HCT116 (cell line): ENCODE measurements around the gene ISYNA1. TPM values are rescaled to one million over a fixed set of nuclear protein-coding genes. Genes with fewer than 3 reads are reported as not detected.

Experiments
- ATAC-seq: fragments of 200-7000 bp; cut with Tn5 transposase; 2 replicates; pipeline ENCODE4 v1.9.1; 2020; ENCODE audit warnings: mild to moderate bottlenecking, moderate library complexity
- BruUV-seq: library from RNA; stranded (reverse); fragments of 400-500 nt; replicated peaks from 2 replicates; lab custom pipeline; 2021; lab: Mats Ljungman, UMichigan
- CTCF ChIA-PET: fragments of 300-600 bp; sonication (Branson Sonifier 250); formaldehyde crosslinking; loops from one replicate; lab custom pipeline; 2021; ENCODE audit warnings: antibody characterized with exemption; lab: Charles Lee
- POLR2A ChIA-PET: fragments of 300-600, 350-600 bp; sonication (Branson Sonifier 250); formaldehyde crosslinking; loops from one replicate; lab custom pipeline; 2021; ENCODE audit warnings: antibody characterized with exemption; lab: Charles Lee
- RAD21 ChIA-PET, 2 experiments: fragments of 300-600 bp; sonication (Branson Sonifier 250); formaldehyde crosslinking; loops; one replicate each; lab custom pipeline; 2023; ENCODE audit warnings: low total read pairs in 2 of 2; ENCODE audit not compliant: uncharacterized antibody in 2 of 2, unreplicated experiment in 2 of 2, low non-redundant PET in 1 of 2; lab: Charles Lee
- DNase-seq: peaks from one replicate; pipeline ENCODE4 v3.0.0-alpha.2; 2010; ENCODE audit warnings: low read depth, low spot score
- H2AFZ ChIP-seq: fragments of 200-600 bp; shearing (Covaris generic), sonication (generic); 2 replicates; pipeline ENCODE4 v1.6.1; 2017; ENCODE audit warnings: low read depth, mixed run types, mixed read lengths, antibody characterized with exemption, low read length; ENCODE audit not compliant: poor library complexity, severe bottlenecking
- H3K27ac ChIP-seq: 2 replicates; pipeline ENCODE4 v1.5.1; 2012; ENCODE audit warnings: low read depth, low read length
- H3K27me3 ChIP-seq: fragments of 200-600 bp; sonication (generic); 2 replicates; pipeline ENCODE4 v1.6.1; 2016; ENCODE audit warnings: mixed run types, low read length, mixed read lengths; ENCODE audit not compliant: insufficient read depth
- H3K36me3 ChIP-seq, 2 experiments: fragments of 200-500 bp in 1 of 2; fragments of 200-600 bp in 1 of 2; sonication (Bioruptor generic) in 1 of 2; sonication (generic) in 1 of 2; 2 replicates each; pipeline versions ENCODE4 v1.5.1 to v1.6.1; 2014 to 2016; ENCODE audit warnings: low read length in 2 of 2, inconsistent platforms in 1 of 2, mixed read lengths in 1 of 2, mixed run types in 1 of 2; ENCODE audit not compliant: insufficient read depth in 2 of 2, control insufficient read depth in 1 of 2
- H3K4me1 ChIP-seq, 2 experiments: fragments of 200-600 bp in 1 of 2; sonication (generic) in 1 of 2; 2 replicates each; pipeline versions ENCODE4 v1.5.1 to v1.6.1; 2012 to 2017; ENCODE audit warnings: low read length in 2 of 2, inconsistent platforms in 1 of 2, mild to moderate bottlenecking in 1 of 2, mixed read lengths in 1 of 2, mixed run types in 1 of 2, moderate library complexity in 1 of 2; ENCODE audit not compliant: insufficient read depth in 2 of 2, control insufficient read depth in 1 of 2
- H3K4me2 ChIP-seq: fragments of 200-600 bp; sonication (generic); 2 replicates; pipeline ENCODE4 v1.6.1; 2017; ENCODE audit warnings: mixed run types, low read length, mixed read lengths
- H3K4me3 ChIP-seq, 2 experiments: fragments of 200-600 bp in 1 of 2; sonication (generic) in 1 of 2; replicated peaks in 1 of 2; 2 replicates each; pipeline ENCODE4 v1.5.1; 2011 to 2016; ENCODE audit warnings: low read length in 2 of 2, control low read depth in 1 of 2, low read depth in 1 of 2, mild to moderate bottlenecking in 1 of 2, mixed read lengths in 1 of 2, mixed run types in 1 of 2
- H3K79me2 ChIP-seq: fragments of 200-600 bp; sonication (generic); 2 replicates; pipeline ENCODE4 v1.6.1; 2017; ENCODE audit warnings: mild to moderate bottlenecking, mixed run types, low read length, moderate library complexity, mixed read lengths; ENCODE audit not compliant: insufficient read depth
- H3K9ac ChIP-seq: fragments of 200-600 bp; sonication (generic); 2 replicates; pipeline ENCODE4 v1.6.1; 2016; ENCODE audit warnings: low read length, mixed read lengths
- H3K9me2 ChIP-seq: fragments of 200-600 bp; sonication (generic), shearing (Covaris generic); 2 replicates; pipeline ENCODE4 v1.6.1; 2017; ENCODE audit warnings: mixed run types, mild to moderate bottlenecking, moderate library complexity; ENCODE audit not compliant: insufficient read depth
- H3K9me3 ChIP-seq, 2 experiments: fragments of 200-500 bp in 1 of 2; fragments of 200-600 bp in 1 of 2; sonication (Bioruptor generic) in 1 of 2; sonication (generic) in 1 of 2; 2 replicates each; pipeline ENCODE4 v1.6.1; 2014 to 2017; ENCODE audit warnings: low read length in 2 of 2, mixed read lengths in 2 of 2, inconsistent platforms in 1 of 2, low read depth in 1 of 2, mild to moderate bottlenecking in 1 of 2, mixed run types in 1 of 2, moderate library complexity in 1 of 2; ENCODE audit not compliant: control insufficient read depth in 1 of 2, insufficient read depth in 1 of 2
- H4K20me1 ChIP-seq: fragments of 200-600 bp; sonication (generic), shearing (Covaris generic); 2 replicates; pipeline ENCODE4 v1.6.1; 2017; ENCODE audit warnings: mixed run types, mild to moderate bottlenecking, moderate library complexity; ENCODE audit not compliant: insufficient read depth
- CBX3 ChIP-seq: IDR thresholded peaks from 2 replicates; pipeline ENCODE4 v1.6.1; 2012; ENCODE audit warnings: low read depth
- CEBPB ChIP-seq: IDR thresholded peaks from 2 replicates; pipeline ENCODE4 v1.6.1; 2012; ENCODE audit warnings: low read depth
- ELF1 ChIP-seq: IDR thresholded peaks from 2 replicates; pipeline ENCODE4 v1.6.1; 2012; ENCODE audit warnings: low read depth, borderline replicate concordance
- EZH2phosphoT487 ChIP-seq: fragments of 200-600 bp; IDR thresholded peaks from 2 replicates; pipeline ENCODE4 v1.6.1; 2018; ENCODE audit warnings: antibody characterized with exemption, borderline replicate concordance
- FOSL1 ChIP-seq: IDR thresholded peaks from 2 replicates; pipeline ENCODE4 v1.6.1; 2012; ENCODE audit warnings: low read depth
- POLR2A ChIP-seq: IDR thresholded peaks from 2 replicates; pipeline ENCODE4 v1.7.0; 2011; ENCODE audit warnings: borderline replicate concordance; ENCODE audit not compliant: insufficient read depth, insufficient read length; ENCODE audit errors: extremely low read depth
- POLR2AphosphoS5 ChIP-seq: IDR thresholded peaks from 2 replicates; pipeline ENCODE4 v1.6.1; 2011; ENCODE audit warnings: mild to moderate bottlenecking, low read depth, low read length, moderate library complexity
- SIN3A ChIP-seq: IDR thresholded peaks from 2 replicates; pipeline ENCODE4 v1.6.1; 2012; ENCODE audit warnings: low read depth
- SP1 ChIP-seq: IDR thresholded peaks from 2 replicates; pipeline ENCODE4 v1.6.1; 2012; ENCODE audit warnings: low read depth
- SRF ChIP-seq: IDR thresholded peaks from 2 replicates; pipeline ENCODE4 v1.6.1; 2012; ENCODE audit warnings: low read depth
- YY1 ChIP-seq: IDR thresholded peaks from 2 replicates; pipeline ENCODE4 v1.6.1; 2011; ENCODE audit warnings: low read length, low read depth, moderate library complexity, mild to moderate bottlenecking; ENCODE audit not compliant: insufficient replicate concordance; ENCODE audit errors: extremely low read depth
- ZFX ChIP-seq: fragments of 450-650 bp; IDR thresholded peaks from 2 replicates; pipeline ENCODE4 v1.6.1; 2017
- ZNF274 ChIP-seq: fragments of 200-500 bp; sonication (Bioruptor generic); IDR thresholded peaks from 2 replicates; pipeline ENCODE4 v1.6.1; 2014; ENCODE audit warnings: mild to moderate bottlenecking, low read depth, low read length, inconsistent platforms
- intact Hi-C: fragments of 100-400 bp; cut with micrococcal nuclease; formaldehyde crosslinking; loops from 2 replicates; pipeline ENCODE4 v1.10.0; 2022
- total RNA-seq: library from RNA; stranded (reverse); gene quantifications from one replicate; pipeline ENCODE4 v1.2.1, GENCODE V29; 2021; ENCODE audit not compliant: unreplicated experiment
- TF ChIP-seq, protein P1 (sequence below), 3 experiments: fragments of 200-600 bp in 1 of 3; sonication (generic) in 1 of 3; IDR thresholded peaks in 2 of 3; conservative IDR thresholded peaks in 1 of 3; 2 replicates each; pipeline ENCODE4 v1.5.1; 2012 to 2017; ENCODE audit warnings: low read depth in 2 of 3, low read length in 2 of 3, antibody characterized with exemption in 1 of 3, borderline replicate concordance in 1 of 3, control low read depth in 1 of 3, mild to moderate bottlenecking in 1 of 3, mixed read lengths in 1 of 3, mixed run types in 1 of 3, moderate library complexity in 1 of 3; ENCODE audit not compliant: insufficient read depth in 1 of 3
- TF ChIP-seq, protein P2 (sequence below): IDR thresholded peaks from 2 replicates; pipeline ENCODE4 v1.6.1; 2012; ENCODE audit warnings: low read depth
- TF ChIP-seq, protein P3 (sequence below): IDR thresholded peaks from 2 replicates; pipeline ENCODE4 v1.6.1; 2012

ISYNA1 gene
- total RNA-seq, 1 experiment from 2014 or later = 365 TPM

GRCh38 chr19:18417250-18418028 lies 20.5 kb downstream of the ISYNA1 start (continued):
- TF ChIP-seq SRF (no peak), SIN3A (no peak), CBX3 (no peak), FOSL1 (no peak), EZH2phosphoT487 (no peak)
- TF ChIP-seq, all 23 proteins: peak for 5

- Histone ChIP-seq H4K20me1 (no peaks in the 10 kb centered on the region), H3K36me3 (no peaks in the 10 kb centered on the region), H3K9me3 (no peaks in the 10 kb centered on the region), H3K27ac (peak overlapping the region; percentile 98), H3K9me2 (no peaks in the 10 kb centered on the region), H3K4me1 (peaks cover 53 to 81% of the 10 kb centered on the region in 2 experiments), H3K4me2 (peak overlapping the region; percentile 100), H3K4me3 (peak overlapping the region; percentile 53 to 92), H3K27me3 (no peaks in the 10 kb centered on the region), H3K9ac (peak overlapping the region; percentile 96), H3K79me2 (peaks cover 25% of the 10 kb centered on the region), H2AFZ (no peak overlapping the region)
- BruUV-seq = no TSS peak
- ChIA-PET CTCF (interaction anchor here (0.6 to 3.5 kb wide), 10 partner anchors 28 to 499 kb away, joined by 3 to 11 read pairs (median 3); partner anchors contain the start of genes GDF15, IQCN and JUND), POLR2A (interaction anchor here (0.6 to 5.4 kb wide), 11 partner anchors 15 to 141 kb away, joined by 3 to 45 read pairs (median 6); partner anchors contain the start of genes GDF15, JUND and KXD1), RAD21 (interaction anchor here in 1 of 2 experiments (0.7 kb wide), 1 partner anchor 15 kb away, joined by 3 read pairs; no protein-coding TSS in a partner anchor)
- intact Hi-C loops = no loop called here
- ATAC-seq = peak; percentile 55
- DNase-seq = no peak
- no peak for TF ChIP-seq ZNF274
- no peak for TF ChIP-seq ELF1
- TF ChIP-seq, protein P1, sequence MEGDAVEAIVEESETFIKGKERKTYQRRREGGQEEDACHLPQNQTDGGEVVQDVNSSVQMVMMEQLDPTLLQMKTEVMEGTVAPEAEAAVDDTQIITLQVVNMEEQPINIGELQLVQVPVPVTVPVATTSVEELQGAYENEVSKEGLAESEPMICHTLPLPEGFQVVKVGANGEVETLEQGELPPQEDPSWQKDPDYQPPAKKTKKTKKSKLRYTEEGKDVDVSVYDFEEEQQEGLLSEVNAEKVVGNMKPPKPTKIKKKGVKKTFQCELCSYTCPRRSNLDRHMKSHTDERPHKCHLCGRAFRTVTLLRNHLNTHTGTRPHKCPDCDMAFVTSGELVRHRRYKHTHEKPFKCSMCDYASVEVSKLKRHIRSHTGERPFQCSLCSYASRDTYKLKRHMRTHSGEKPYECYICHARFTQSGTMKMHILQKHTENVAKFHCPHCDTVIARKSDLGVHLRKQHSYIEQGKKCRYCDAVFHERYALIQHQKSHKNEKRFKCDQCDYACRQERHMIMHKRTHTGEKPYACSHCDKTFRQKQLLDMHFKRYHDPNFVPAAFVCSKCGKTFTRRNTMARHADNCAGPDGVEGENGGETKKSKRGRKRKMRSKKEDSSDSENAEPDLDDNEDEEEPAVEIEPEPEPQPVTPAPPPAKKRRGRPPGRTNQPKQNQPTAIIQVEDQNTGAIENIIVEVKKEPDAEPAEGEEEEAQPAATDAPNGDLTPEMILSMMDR (IDR thresholded peaks at IDR 0.05 in 2 of 3, conservative IDR thresholded peaks at IDR 0.05 in 1 of 3; ENCODE audit: borderline replicate concordance in 1 of 3, insufficient read depth in 1 of 3, low read depth in 2 of 3, low read length in 2 of 3) = no peak
- TF ChIP-seq SP1 = 0 out of 2 replicates have a peak, but pooled peaks have one; percentile 13
- TF ChIP-seq, protein P2, sequence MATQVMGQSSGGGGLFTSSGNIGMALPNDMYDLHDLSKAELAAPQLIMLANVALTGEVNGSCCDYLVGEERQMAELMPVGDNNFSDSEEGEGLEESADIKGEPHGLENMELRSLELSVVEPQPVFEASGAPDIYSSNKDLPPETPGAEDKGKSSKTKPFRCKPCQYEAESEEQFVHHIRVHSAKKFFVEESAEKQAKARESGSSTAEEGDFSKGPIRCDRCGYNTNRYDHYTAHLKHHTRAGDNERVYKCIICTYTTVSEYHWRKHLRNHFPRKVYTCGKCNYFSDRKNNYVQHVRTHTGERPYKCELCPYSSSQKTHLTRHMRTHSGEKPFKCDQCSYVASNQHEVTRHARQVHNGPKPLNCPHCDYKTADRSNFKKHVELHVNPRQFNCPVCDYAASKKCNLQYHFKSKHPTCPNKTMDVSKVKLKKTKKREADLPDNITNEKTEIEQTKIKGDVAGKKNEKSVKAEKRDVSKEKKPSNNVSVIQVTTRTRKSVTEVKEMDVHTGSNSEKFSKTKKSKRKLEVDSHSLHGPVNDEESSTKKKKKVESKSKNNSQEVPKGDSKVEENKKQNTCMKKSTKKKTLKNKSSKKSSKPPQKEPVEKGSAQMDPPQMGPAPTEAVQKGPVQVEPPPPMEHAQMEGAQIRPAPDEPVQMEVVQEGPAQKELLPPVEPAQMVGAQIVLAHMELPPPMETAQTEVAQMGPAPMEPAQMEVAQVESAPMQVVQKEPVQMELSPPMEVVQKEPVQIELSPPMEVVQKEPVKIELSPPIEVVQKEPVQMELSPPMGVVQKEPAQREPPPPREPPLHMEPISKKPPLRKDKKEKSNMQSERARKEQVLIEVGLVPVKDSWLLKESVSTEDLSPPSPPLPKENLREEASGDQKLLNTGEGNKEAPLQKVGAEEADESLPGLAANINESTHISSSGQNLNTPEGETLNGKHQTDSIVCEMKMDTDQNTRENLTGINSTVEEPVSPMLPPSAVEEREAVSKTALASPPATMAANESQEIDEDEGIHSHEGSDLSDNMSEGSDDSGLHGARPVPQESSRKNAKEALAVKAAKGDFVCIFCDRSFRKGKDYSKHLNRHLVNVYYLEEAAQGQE = no peak
- no peak for TF ChIP-seq POLR2AphosphoS5
- TF ChIP-seq YY1 = no peak
- TF ChIP-seq EZH2phosphoT487 = no peak
- TF ChIP-seq SIN3A = no peak
- TF ChIP-seq CEBPB = no peak
- no peak for TF ChIP-seq POLR2A
- TF ChIP-seq, protein P3, sequence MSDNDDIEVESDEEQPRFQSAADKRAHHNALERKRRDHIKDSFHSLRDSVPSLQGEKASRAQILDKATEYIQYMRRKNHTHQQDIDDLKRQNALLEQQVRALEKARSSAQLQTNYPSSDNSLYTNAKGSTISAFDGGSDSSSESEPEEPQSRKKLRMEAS = peak; percentile 60; the same call in 1 of the 2 replicates
- no peak for TF ChIP-seq FOSL1
- TF ChIP-seq ZFX = no peak
These were observed 21.1 kb downstream of the ISYNA1 start for GRCh38 chr19:18416778-18417249.
